Measurements from ENCODE around the gene HIC2. TPM values are rescaled to one million over a fixed set of nuclear protein-coding genes. Genes with fewer than 3 reads are reported as not detected.

The HIC2 gene
- total RNA-seq, 1 experiment from 2014 or later, result 4.2 TPM

- 0 out of 2 replicates have a peak, but pooled peaks cover 4% of the 10 kb centered on the region for H4K20me1 ChIP-seq (ENCODE audit: insufficient read depth)
- no peak overlapping the region for H3K4me3 ChIP-seq
- no peak overlapping the region for H3K4me2 ChIP-seq
- no peak overlapping the region for H3K27ac ChIP-seq
- no peak overlapping the region for H2AFZ ChIP-seq
- no peaks in the 10 kb centered on the region for H3K79me2 ChIP-seq (ENCODE audit: low read depth)
- H3K9me3 ChIP-seq (ENCODE audit: insufficient read depth, low read depth), result no peaks in the 10 kb centered on the region
- intact Hi-C loops (cut with micrococcal nuclease; ENCODE audit: unreplicated experiment), result no loop called here
- no peak for DNase-seq
- no TSS peak for BruUV-seq (replicated peaks)
- no peaks in the 10 kb centered on the region for H3K4me1 ChIP-seq (replicated peaks; ENCODE audit: insufficient read depth)
- H3F3A ChIP-seq (ENCODE audit: insufficient read depth, low read depth), result no peaks in the 10 kb centered on the region
- H3K27me3 ChIP-seq (ENCODE audit: insufficient read depth, low read depth), result no peaks in the 10 kb centered on the region
- TF ChIP-seq CTCF (conservative IDR thresholded peaks at IDR 0.05), result no peak
- ChIA-PET CTCF (no interaction called here), POLR2A (ENCODE audit: unreplicated experiment) (no interaction called here)
- no peaks in the 10 kb centered on the region for H3K36me3 ChIP-seq (ENCODE audit: low read depth)
- no peaks in the 10 kb centered on the region for H3K9me2 ChIP-seq (ENCODE audit: insufficient read depth)
Measured at GRCh38 chr22:21445437-21446127, 28.4 kb downstream of the HIC2 start.

GRCh38 chr22:21446128-21446826 lies 29.1 kb downstream of the HIC2 start:
- no peaks in the 10 kb centered on the region for H3K36me3 ChIP-seq (ENCODE audit: low read depth)
- no peak overlapping the region for H2AFZ ChIP-seq
- BruUV-seq (replicated peaks), result no TSS peak
- TF ChIP-seq CTCF (conservative IDR thresholded peaks at IDR 0.05) (no peak), EZH2 (IDR thresholded peaks at IDR 0.05; ENCODE audit: low read depth) (no peak)
- no peak overlapping the region for H3K27ac ChIP-seq
- no peaks in the 10 kb centered on the region for H3K9me2 ChIP-seq (ENCODE audit: insufficient read depth)
- H3K79me2 ChIP-seq (ENCODE audit: low read depth), result no peaks in the 10 kb centered on the region
- 0 out of 2 replicates have a peak, but pooled peaks cover 4% of the 10 kb centered on the region for H4K20me1 ChIP-seq (ENCODE audit: insufficient read depth)
- no peak for DNase-seq
- no peaks in the 10 kb centered on the region for H3F3A ChIP-seq (ENCODE audit: insufficient read depth, low read depth)
- no peak overlapping the region for H3K4me3 ChIP-seq
- H3K9me3 ChIP-seq (ENCODE audit: insufficient read depth, low read depth), result no peaks in the 10 kb centered on the region
- intact Hi-C loops (cut with micrococcal nuclease; ENCODE audit: unreplicated experiment), result no loop called here
- no peaks in the 10 kb centered on the region for H3K4me1 ChIP-seq (replicated peaks; ENCODE audit: insufficient read depth)
- ChIA-PET POLR2A (ENCODE audit: unreplicated experiment) (no interaction called here), CTCF (no interaction called here)
- no peak overlapping the region for H3K4me2 ChIP-seq
- H3K27me3 ChIP-seq (ENCODE audit: insufficient read depth, low read depth), result no peaks in the 10 kb centered on the region

GRCh38 chr22:21446827-21447690 lies 29.9 kb downstream of the HIC2 start:
- POLR2A ChIA-PET (ENCODE audit: unreplicated experiment), result no interaction called here
- H3K36me3 ChIP-seq (ENCODE audit: low read depth), result no peaks in the 10 kb centered on the region
- BruUV-seq (replicated peaks), result no TSS peak

More at GRCh38 chr22:21446827-21447690, 29.9 kb downstream of the HIC2 start:
- Histone ChIP-seq H3K9me3 (ENCODE audit: insufficient read depth, low read depth) (no peaks in the 10 kb centered on the region), H3K79me2 (ENCODE audit: low read depth) (no peaks in the 10 kb centered on the region), H4K20me1 (ENCODE audit: insufficient read depth) (0 out of 2 replicates have a peak, but pooled peaks cover 4% of the 10 kb centered on the region), H3K9me2 (ENCODE audit: insufficient read depth) (no peaks in the 10 kb centered on the region), H3K27me3 (ENCODE audit: insufficient read depth, low read depth) (no peaks in the 10 kb centered on the region), H3K27ac (no peak overlapping the region), H3K4me1 (replicated peaks; ENCODE audit: insufficient read depth) (no peaks in the 10 kb centered on the region), H3F3A (ENCODE audit: insufficient read depth, low read depth) (no peaks in the 10 kb centered on the region), H3K4me3 (no peak overlapping the region), H2AFZ (no peak overlapping the region), H3K4me2 (no peak overlapping the region)
- DNase-seq, result no peak
- intact Hi-C loops (cut with micrococcal nuclease; ENCODE audit: unreplicated experiment), result no loop called here
- TF ChIP-seq CTCF (conservative IDR thresholded peaks at IDR 0.05) (no peak), EZH2 (IDR thresholded peaks at IDR 0.05; ENCODE audit: low read depth) (no peak)
- CTCF ChIA-PET, result no interaction called here

Data from PC-9 (cell line).